Ascending aorta (tissue), 2 donors: ENCODE results near the gene LRRC74A. TPM values are rescaled to one million over a fixed set of nuclear protein-coding genes. Genes with fewer than 3 reads are reported as not detected.

Source experiments
- DNase-seq, 2 donors: peaks; one replicate each; pipeline ENCODE4 v3.0.0-alpha.2; 2019; ENCODE audit warnings: low spot score in 2 of 2
- H3K27ac ChIP-seq, 2 donors: fragments of 200-600 bp; sonication (generic); one replicate each; pipeline ENCODE4 v1.5.1; 2016 to 2017; ENCODE audit warnings: mild to moderate bottlenecking in 1 of 2
- H3K27me3 ChIP-seq: fragments of 200-600 bp; sonication (generic); one replicate; pipeline ENCODE4 v1.5.1; 2017
- H3K36me3 ChIP-seq, 2 donors: fragments of 200-600 bp; sonication (generic); one replicate each; pipeline ENCODE4 v1.5.1; 2016
- H3K4me1 ChIP-seq, 2 donors: fragments of 200-600 bp; sonication (generic); one replicate each; pipeline ENCODE4 v1.5.1; 2016 to 2017; ENCODE audit warnings: mild to moderate bottlenecking in 1 of 2
- H3K4me3 ChIP-seq, 2 donors: fragments of 200-600 bp; sonication (generic); one replicate each; pipeline ENCODE4 v1.5.1; 2016 to 2017; ENCODE audit warnings: mild to moderate bottlenecking in 1 of 2
- H3K9me3 ChIP-seq, 2 donors: fragments of 200-600 bp; sonication (generic); one replicate each; pipeline ENCODE4 v1.5.1; 2016
- intact Hi-C: fragments of 100-400 bp; cut with DNase I; formaldehyde crosslinking; loops from one replicate; pipeline ENCODE4 v1.15.1; 2023
- total RNA-seq: library from RNA; depleted of rRNA; stranded (reverse); fragments of >200 nt; gene quantifications from one replicate; pipeline ENCODE4 v1.1.0, GENCODE V29; 2016
- TF ChIP-seq, protein P1 (sequence below), 3 experiments: fragments of 200-600 bp in 2 of 3; fragments of 450-650 bp in 1 of 3; sonication (generic) in 2 of 3; IDR thresholded peaks; one replicate each; pipeline ENCODE4 v1.5.1; 2016 to 2019; ENCODE audit warnings: antibody characterized with exemption in 3 of 3, mild to moderate bottlenecking in 1 of 3, moderate library complexity in 1 of 3

The LRRC74A gene
- total RNA-seq, 1 donor from 2014 or later: not detected

DNA sequence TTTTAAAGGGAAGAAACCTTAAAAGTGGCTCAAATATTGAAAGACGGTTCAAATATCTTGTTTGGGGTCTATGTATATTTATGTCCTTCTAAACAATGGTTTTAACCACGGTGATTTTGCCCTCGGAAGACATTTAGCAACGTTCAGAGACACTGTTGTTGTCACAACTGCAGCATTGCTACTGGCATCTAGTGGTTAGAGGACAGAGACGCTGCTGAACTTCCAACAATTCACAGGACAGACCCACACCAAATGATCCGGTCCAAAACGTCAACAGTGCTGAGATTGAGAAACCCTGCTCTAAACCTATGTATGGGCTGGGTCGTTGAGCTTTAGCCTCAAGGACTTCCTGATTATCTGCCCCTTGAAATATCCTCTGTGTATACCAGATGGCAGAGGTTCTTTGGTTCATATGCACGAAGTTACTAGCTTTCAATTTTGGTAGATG lies 15.2 kb upstream of the LRRC74A start:
- TF ChIP-seq, protein P1, sequence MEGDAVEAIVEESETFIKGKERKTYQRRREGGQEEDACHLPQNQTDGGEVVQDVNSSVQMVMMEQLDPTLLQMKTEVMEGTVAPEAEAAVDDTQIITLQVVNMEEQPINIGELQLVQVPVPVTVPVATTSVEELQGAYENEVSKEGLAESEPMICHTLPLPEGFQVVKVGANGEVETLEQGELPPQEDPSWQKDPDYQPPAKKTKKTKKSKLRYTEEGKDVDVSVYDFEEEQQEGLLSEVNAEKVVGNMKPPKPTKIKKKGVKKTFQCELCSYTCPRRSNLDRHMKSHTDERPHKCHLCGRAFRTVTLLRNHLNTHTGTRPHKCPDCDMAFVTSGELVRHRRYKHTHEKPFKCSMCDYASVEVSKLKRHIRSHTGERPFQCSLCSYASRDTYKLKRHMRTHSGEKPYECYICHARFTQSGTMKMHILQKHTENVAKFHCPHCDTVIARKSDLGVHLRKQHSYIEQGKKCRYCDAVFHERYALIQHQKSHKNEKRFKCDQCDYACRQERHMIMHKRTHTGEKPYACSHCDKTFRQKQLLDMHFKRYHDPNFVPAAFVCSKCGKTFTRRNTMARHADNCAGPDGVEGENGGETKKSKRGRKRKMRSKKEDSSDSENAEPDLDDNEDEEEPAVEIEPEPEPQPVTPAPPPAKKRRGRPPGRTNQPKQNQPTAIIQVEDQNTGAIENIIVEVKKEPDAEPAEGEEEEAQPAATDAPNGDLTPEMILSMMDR (IDR thresholded peaks at IDR 0.05): peak in 2 of 3 experiments; percentile 31 to 42
- H3K27me3 ChIP-seq: no peaks in the 10 kb centered on the region
- peaks cover 0 to 6% of the 10 kb centered on the region in 2 donors for H3K4me1 ChIP-seq
- intact Hi-C loops: loop anchor here (2.0 to 5.0 kb wide), 3 partner anchors 49 to 646 kb away; partner anchors contain the start of genes AHSA1, VASH1 and VIPAS39
- peak overlapping the region; percentile 20 to 76 for H3K4me3 ChIP-seq
- no peak overlapping the region for H3K27ac ChIP-seq
- DNase-seq: peak in 1 of 2 donors; percentile 69
- H3K9me3 ChIP-seq: no peaks in the 10 kb centered on the region
- peaks cover 18 to 29% of the 10 kb centered on the region in 2 donors for H3K36me3 ChIP-seq

DNA sequence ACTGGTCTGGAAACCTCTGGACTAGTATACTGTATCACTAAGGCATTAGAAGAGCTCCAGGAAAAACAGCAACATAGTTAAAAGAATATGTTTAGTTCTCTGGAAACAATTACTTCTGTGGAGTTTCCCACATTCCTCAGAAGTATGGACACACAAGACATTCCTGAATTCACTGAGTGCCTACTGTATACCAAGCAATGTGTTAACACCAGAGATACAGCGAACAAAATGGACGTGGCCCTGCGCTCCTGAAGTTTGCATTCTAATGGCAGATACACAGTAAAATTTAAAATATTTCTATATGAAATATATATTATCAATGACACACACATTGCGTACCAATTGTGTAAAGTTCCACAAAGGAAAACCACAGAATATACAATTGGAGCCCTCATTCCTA lies 14.6 kb upstream of the LRRC74A start:
- TF ChIP-seq, protein P1 (IDR thresholded peaks at IDR 0.05): no peak
- peaks cover 0 to 6% of the 10 kb centered on the region in 2 donors for H3K4me1 ChIP-seq
- H3K9me3 ChIP-seq: no peaks in the 10 kb centered on the region
- peaks cover 13 to 24% of the 10 kb centered on the region in 2 donors for H3K36me3 ChIP-seq
- no peaks in the 10 kb centered on the region for H3K27me3 ChIP-seq
- DNase-seq: no peak
- H3K27ac ChIP-seq: peak overlapping the region; percentile 74 to 79
- H3K4me3 ChIP-seq: peak overlapping the region; percentile 76 to 88
- intact Hi-C loops: loop anchor here (2.0 to 5.0 kb wide), 3 partner anchors 49 to 646 kb away; partner anchors contain the start of genes AHSA1, VASH1 and VIPAS39

DNA sequence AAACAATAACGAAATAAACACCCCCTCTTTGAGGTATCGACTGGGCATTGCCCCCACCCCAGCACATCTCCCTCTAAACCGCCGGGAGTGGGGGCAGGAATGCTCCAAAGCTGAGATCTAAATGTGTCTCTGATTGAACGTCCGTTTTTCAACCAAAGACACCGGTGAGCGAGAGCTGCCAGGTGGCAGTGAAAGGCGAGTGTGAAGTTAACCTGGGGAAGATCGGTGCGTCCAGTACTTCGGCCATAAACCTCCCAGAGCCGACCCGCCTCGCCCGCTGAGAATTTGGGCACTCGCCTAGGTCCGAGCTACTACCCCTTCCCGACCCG lies 14.2 kb upstream of the LRRC74A start:
- no peaks in the 10 kb centered on the region for H3K9me3 ChIP-seq
- no peaks in the 10 kb centered on the region for H3K27me3 ChIP-seq
- intact Hi-C loops: loop anchor here (2.0 to 5.0 kb wide), 6 partner anchors 27 to 645 kb away; partner anchors contain the start of genes AHSA1, CIPC, GSTZ1 and POMT2
- H3K27ac ChIP-seq: peak overlapping the region; percentile 74 to 79
- H3K4me3 ChIP-seq: peak overlapping the region; percentile 76 to 88
- DNase-seq: no peak
- H3K36me3 ChIP-seq: peaks cover 13 to 19% of the 10 kb centered on the region in 2 donors
- peaks cover 0 to 6% of the 10 kb centered on the region in 2 donors for H3K4me1 ChIP-seq
- TF ChIP-seq, protein P1 (IDR thresholded peaks at IDR 0.05): no peak

DNA sequence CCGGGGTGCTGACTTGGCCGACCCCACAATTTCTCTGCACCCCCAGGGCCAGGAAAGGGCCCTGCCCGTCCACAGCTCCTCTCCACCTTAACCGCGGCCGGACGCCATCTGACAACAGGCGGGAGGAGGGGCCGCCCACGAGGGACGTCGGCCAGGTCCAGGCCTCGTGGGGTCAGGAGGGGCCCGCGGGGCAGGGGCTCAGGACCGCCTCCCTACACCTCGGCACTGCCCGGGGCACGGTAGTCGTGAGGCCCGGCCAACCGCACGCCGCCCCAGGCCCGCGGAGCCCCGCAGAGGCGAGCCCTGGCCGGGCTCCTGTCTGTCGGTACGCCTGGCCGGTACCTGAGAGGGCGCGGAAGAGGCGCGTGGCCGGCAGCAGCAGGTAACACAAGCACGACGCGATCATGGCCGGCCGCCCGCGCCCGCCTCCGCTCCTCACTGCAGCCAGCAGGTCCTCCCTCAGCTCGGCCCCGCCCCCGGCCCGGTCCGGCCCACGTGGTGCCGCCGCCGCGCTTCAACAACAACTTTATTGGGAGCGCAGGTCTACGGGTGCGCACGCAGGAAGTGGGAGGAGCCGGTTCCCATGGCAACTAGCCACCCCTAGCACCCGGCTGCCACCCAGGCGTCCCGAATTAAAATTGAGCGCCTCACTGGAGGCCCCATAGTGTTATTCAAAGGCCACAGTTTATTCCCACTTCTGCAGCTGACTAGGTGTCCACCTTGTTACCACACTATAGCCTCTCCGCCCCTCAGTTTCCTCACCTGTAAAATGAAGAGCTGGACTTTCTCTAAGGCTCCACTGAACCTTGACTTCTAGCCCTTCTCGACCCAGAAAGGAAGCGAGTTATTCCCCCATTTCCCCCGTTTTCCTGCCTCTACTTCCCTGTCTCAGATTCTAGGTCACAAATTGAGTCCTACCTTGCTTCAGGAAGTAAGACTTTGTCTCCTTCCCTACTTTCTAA lies 13.5 kb upstream of the LRRC74A start, which contains the start of gene ANGEL1:
ANGEL1 (minus strand) TSS at position 461 of the 962 bp plus-strand sequence; CDS start at position 406, 55 bp downstream.
- TF ChIP-seq, protein P1 (IDR thresholded peaks at IDR 0.05): no peak
- no peaks in the 10 kb centered on the region for H3K9me3 ChIP-seq
- peaks cover 0 to 6% of the 10 kb centered on the region in 2 donors for H3K4me1 ChIP-seq
- peak within 1 kb of the TSS; percentile 74 to 79 for H3K27ac ChIP-seq
- no peaks in the 10 kb centered on the region for H3K27me3 ChIP-seq
- intact Hi-C loops: loop anchor here (2.0 to 5.0 kb wide), 6 partner anchors 28 to 645 kb away; partner anchors contain the start of genes AHSA1, CIPC, GSTZ1 and POMT2
- H3K36me3 ChIP-seq: peaks cover 9 to 13% of the 10 kb centered on the region in 2 donors
- peak within 1 kb of the TSS; percentile 76 to 88 for H3K4me3 ChIP-seq
- DNase-seq: peak; percentile 86 to 98

DNA sequence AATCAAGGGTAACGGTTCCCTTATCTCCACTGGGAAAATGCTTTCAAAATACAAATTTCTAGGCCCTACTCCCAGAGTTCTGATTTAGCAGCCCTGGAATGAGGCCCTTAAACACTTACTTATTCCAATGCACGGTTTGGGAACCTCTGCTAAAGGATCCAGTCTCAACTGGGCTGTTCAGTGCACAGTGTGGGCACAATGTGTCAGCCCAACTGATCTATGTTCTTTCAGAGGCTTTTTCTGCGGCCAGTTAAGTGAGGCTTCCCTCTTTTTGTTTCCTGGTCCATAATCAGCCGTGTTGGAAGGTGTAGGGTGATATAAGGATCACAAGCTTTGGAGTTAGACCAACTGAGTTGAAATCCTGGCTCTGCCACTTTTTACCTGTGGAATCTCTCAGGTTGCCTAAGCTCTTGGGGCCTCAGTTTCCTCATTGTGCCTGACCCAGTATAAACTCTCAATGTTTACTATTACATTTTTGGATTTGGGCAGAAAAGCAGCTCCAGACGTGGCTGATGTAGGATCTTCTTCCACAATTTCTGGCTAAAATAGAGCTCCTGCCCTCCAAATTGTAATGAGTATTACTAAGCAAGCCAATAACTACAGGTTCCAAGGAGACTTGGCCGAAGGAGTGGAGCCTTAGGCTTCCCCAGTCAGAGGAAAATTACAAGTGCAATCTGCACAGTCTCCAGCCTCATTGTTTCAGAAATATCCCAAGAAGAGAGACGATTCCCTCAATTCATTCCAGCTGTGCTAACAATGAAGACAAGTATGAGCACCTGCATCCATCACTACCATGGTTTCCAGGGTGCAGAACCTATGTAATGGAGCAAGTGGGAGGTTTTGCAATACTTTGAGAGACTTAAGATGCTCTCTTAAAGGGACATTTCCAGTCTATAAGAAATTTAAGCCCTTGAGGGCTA lies 11.2 kb upstream of the LRRC74A start:
- intact Hi-C loops: loop anchor here (5.0 kb wide), 2 partner anchors 53 to 642 kb away; partner anchors contain the start of genes AHSA1, VASH1 and VIPAS39
- no peaks in the 10 kb centered on the region for H3K27me3 ChIP-seq
- peak overlapping the region in 1 of 2 donors; percentile 28 for H3K27ac ChIP-seq
- H3K4me3 ChIP-seq: no peak overlapping the region
- peaks cover 0 to 6% of the 10 kb centered on the region in 2 donors for H3K4me1 ChIP-seq
- H3K9me3 ChIP-seq: no peaks in the 10 kb centered on the region
- TF ChIP-seq, protein P1 (IDR thresholded peaks at IDR 0.05): no peak
- no peaks in the 10 kb centered on the region for H3K36me3 ChIP-seq
- no peak for DNase-seq
